ENCODE data around the gene MBTPS1. TPM values are rescaled to one million over a fixed set of nuclear protein-coding genes. Genes with fewer than 3 reads are reported as not detected.
A peak's percentile ranks its signal among the peaks of the same experiment; 100 is the strongest.

Gene MBTPS1
- total RNA-seq, 1 experiment from 2014 or later: 47.1 TPM

GRCh38 chr16:84074721-84075120 is 42.0 kb downstream of the MBTPS1 start:
- DNase-seq (ENCODE audit: low read depth): no peak

DNA sequence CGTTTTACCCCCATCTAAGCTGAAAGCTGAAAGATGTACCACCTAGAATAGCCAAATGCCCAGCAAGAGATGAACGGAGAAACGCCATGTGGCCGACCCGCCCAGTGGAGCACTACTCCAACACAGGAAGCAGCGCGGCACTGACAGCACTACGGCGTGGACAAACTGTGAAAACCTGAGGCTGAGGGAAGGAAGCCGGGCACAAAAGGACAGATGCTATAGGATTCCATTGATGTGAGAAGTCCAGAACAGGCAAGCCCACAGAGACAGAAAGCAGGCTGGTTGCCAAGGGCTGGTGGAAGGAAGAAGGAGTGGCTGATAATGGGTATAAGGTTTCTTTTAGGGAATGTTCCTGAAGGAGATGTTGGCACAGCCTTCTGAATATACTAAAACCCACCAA is 44.7 kb downstream of the MBTPS1 start:
- DNase-seq (ENCODE audit: low read depth): peak; percentile 80

DNA sequence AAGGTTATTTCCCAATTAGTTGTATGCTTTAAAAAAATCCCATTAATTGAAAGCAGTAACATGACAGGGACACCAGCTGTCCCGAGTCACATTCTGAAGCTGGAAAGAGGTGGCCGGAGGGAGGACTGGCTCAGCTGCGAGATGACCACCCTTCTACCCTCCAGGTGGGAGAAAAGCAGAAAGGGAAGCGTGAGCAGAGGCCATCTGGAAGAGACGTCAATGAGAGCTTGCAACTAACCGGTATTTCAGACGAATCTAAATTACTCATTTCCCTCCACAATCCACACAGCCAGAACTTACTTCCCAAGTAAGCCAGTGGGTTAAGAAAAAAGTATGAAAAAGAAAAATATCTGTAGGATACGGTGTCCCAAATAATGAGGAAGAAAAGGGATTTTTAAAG is 45.6 kb downstream of the MBTPS1 start:
- DNase-seq (ENCODE audit: low read depth): no peak

- no peak for DNase-seq (ENCODE audit: low read depth)
These were observed 47.2 kb downstream of the MBTPS1 start for GRCh38 chr16:84069540-84069939.

- no peak for DNase-seq (ENCODE audit: low read depth)
These were observed 47.8 kb downstream of the MBTPS1 start for GRCh38 chr16:84068783-84069462.

- DNase-seq (ENCODE audit: low read depth): no peak
These were observed 48.7 kb downstream of the MBTPS1 start for GRCh38 chr16:84068041-84068440.

- no peak for DNase-seq (ENCODE audit: low read depth)
These were observed 49.1 kb downstream of the MBTPS1 start for GRCh38 chr16:84067640-84068039.

- DNase-seq (ENCODE audit: low read depth): peak; percentile 43
These were observed 51.1 kb downstream of the MBTPS1 start for GRCh38 chr16:84065536-84066132.

DNA sequence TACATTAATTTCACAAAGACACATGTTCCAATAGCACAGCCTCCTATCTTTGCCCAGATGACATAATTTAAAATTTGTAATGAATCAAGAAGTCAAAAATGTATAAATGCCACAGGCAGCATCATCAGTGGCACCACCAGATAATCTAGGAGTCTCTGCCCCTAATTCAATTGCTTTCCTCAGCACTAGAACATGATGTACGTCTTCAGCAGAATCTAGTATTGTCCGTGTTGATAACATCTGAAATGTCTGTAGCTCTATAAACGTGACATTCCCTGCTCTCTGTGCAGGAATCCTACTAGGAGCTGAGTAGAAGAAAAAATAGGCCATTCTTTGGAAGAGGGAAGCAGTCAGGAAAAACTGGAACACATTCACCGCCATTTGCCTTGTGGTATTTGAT is 52.8 kb downstream of the MBTPS1 start:
- DNase-seq (ENCODE audit: low read depth): no peak

GRCh38 chr16:84062734-84063640 is 53.8 kb downstream of the MBTPS1 start:
- DNase-seq (ENCODE audit: low read depth): peak; percentile 49

- no peak for DNase-seq (ENCODE audit: low read depth)
These were observed 55.4 kb downstream of the MBTPS1 start for GRCh38 chr16:84061236-84061819.

GRCh38 chr16:84059946-84060901 is 56.5 kb downstream of the MBTPS1 start:
- DNase-seq (ENCODE audit: low read depth): no peak

DNA sequence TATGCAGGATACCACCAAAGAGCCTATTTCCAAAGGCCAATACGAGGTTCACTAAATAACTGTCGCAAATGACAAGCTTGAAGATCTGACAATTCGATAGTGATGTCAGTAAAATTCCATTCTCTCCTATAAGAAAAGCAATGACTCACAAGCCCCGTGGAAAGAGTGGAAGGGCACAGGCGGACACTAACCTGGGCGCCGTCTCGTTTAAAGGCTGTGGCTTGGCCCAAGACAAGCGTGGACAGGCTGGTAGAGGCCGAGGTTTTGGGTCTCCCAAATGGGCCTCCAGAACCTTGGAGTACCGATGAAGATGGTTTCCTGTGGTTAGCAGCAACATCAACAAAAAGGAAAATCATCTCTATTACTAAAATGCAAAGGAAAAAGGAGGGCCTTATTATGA is 57.6 kb downstream of the MBTPS1 start:
- DNase-seq (ENCODE audit: low read depth): no peak

GRCh38 chr16:84058664-84059063 is 58.1 kb downstream of the MBTPS1 start:
- no peak for DNase-seq (ENCODE audit: low read depth)

DNA sequence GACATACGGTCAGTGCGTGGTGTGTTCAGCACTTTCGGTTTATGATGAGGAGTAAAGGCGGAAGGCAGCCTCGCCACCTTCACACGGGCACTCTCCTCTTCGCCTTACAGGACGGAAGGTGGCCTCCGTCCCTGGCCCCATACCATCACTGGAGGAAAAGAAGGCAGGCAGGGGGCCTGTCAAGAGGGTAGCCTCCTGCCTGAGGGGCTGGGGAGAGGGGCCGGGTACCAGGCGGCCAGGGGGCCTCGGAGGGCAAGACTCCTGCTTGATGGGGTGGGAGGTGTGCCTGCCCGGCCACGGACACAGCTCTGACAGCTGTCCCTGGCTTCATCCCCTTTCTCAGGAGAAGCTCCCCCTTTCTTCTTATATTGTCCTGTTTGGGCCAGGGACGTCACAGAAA is 58.5 kb downstream of the MBTPS1 start:
- no peak for DNase-seq (ENCODE audit: low read depth)

DNA sequence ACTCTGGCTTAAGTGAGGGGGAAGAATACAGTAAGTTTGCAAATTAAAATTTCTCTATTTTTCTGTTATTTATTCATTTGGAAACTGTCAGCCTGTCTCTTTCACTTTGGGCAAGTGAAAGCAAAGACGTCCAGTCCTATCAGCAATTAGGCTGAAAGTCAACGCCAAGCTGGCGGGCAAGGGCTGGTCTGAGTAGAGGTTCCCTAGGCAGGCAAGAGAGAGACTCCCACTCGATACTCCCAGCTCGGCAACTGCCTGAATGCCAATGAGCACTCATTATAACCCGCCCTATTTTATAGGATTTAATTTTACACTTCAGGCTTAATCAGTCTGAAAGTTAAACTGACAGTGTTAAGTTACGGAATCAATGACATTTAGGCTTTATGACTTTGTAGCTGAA is 59.8 kb downstream of the MBTPS1 start:
- DNase-seq (ENCODE audit: low read depth): no peak

GRCh38 chr16:84055801-84056634 is 60.7 kb downstream of the MBTPS1 start:
- no peak for DNase-seq (ENCODE audit: low read depth)

DNA sequence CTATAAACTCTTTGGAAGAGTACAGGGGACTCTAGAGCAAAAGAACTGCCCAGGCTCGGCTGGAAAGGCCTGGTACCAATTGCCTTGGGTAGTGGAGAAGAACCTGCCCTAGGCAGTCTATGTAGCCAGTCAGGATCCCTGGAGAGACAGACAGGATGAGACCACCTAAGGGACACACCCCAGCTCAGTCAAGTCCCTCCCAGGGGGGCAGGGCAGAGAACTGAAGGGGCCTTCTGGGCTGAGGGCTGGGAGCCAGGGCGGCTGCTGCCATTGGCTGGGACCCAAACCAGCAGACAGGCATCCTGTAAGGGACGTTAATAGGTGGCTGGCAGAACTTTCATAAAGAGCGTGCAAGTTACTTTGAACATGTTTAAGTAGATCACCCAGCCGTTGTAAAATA is 61.4 kb downstream of the MBTPS1 start:
- DNase-seq (ENCODE audit: low read depth): no peak

- DNase-seq (ENCODE audit: low read depth): no peak
These were observed 61.8 kb downstream of the MBTPS1 start for GRCh38 chr16:84054916-84055315.

- no peak for DNase-seq (ENCODE audit: low read depth)
These were observed 62.5 kb downstream of the MBTPS1 start for GRCh38 chr16:84054271-84054670.
